ENCODE results near the gene ARID1B.

- TF ChIP-seq, protein P1, sequence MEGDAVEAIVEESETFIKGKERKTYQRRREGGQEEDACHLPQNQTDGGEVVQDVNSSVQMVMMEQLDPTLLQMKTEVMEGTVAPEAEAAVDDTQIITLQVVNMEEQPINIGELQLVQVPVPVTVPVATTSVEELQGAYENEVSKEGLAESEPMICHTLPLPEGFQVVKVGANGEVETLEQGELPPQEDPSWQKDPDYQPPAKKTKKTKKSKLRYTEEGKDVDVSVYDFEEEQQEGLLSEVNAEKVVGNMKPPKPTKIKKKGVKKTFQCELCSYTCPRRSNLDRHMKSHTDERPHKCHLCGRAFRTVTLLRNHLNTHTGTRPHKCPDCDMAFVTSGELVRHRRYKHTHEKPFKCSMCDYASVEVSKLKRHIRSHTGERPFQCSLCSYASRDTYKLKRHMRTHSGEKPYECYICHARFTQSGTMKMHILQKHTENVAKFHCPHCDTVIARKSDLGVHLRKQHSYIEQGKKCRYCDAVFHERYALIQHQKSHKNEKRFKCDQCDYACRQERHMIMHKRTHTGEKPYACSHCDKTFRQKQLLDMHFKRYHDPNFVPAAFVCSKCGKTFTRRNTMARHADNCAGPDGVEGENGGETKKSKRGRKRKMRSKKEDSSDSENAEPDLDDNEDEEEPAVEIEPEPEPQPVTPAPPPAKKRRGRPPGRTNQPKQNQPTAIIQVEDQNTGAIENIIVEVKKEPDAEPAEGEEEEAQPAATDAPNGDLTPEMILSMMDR (IDR thresholded peaks at IDR 0.05), result no peak
- TF ChIP-seq POLR2A (IDR thresholded peaks at IDR 0.05), result no peak
These were observed 52.9 kb downstream of the ARID1B start for GRCh38 chr6:156830126-156830525.
